A673 (cell line): ENCODE data around the gene KCNJ4.

Source experiments
- EZH2 ChIP-seq: fragments of 200-600 bp; sonication (generic); IDR thresholded peaks from 2 replicates; pipeline ENCODE4 v1.6.1; 2017; ENCODE audit warnings: borderline replicate concordance, low read depth, mild to moderate bottlenecking, mixed read lengths, antibody characterized with exemption, low read length; ENCODE audit not compliant: poor library complexity, severe bottlenecking
- TF ChIP-seq, protein P1 (sequence below): fragments of 300-800, 200-600 bp; sonication (generic); conservative IDR thresholded peaks from 2 replicates; pipeline ENCODE4 v1.5.1; 2017; ENCODE audit warnings: low read depth, mild to moderate bottlenecking, antibody characterized with exemption, low read length, moderate library complexity, mixed read lengths

DNA sequence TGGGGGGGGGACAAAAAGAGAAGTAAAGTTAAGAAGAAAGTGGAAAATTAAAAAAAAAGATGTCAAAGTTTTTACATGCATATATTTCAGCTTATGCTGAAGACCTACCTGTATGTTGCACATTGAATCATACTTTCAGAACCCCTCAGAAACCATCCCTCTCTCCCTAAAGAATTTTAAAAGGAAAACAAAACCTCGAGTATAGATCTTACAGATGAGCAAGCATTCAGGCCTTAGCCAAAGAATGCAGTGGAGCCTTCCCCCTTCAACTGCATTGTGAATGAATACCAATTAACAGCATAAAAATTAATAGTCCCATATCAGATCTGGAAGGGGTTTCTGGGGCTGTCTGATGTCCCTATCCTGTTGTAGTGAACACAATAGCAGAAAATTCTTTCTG is 29.2 kb upstream of the KCNJ4 start:
- no peak for TF ChIP-seq EZH2
- TF ChIP-seq, protein P1, sequence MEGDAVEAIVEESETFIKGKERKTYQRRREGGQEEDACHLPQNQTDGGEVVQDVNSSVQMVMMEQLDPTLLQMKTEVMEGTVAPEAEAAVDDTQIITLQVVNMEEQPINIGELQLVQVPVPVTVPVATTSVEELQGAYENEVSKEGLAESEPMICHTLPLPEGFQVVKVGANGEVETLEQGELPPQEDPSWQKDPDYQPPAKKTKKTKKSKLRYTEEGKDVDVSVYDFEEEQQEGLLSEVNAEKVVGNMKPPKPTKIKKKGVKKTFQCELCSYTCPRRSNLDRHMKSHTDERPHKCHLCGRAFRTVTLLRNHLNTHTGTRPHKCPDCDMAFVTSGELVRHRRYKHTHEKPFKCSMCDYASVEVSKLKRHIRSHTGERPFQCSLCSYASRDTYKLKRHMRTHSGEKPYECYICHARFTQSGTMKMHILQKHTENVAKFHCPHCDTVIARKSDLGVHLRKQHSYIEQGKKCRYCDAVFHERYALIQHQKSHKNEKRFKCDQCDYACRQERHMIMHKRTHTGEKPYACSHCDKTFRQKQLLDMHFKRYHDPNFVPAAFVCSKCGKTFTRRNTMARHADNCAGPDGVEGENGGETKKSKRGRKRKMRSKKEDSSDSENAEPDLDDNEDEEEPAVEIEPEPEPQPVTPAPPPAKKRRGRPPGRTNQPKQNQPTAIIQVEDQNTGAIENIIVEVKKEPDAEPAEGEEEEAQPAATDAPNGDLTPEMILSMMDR = no peak
